ENCODE results near the gene PLEKHA1.

Gene PLEKHA1

GRCh38 chr10:122386514-122386913, 12.0 kb downstream of the PLEKHA1 start:
- Histone ChIP-seq H2BK5ac (ENCODE audit: low read length) (no peak overlapping the region), H3K4ac (ENCODE audit: low read length) (no peak overlapping the region), H3K36me3 (replicated peaks in 1 of 2; ENCODE audit: control insufficient read depth in 2 of 2, insufficient read depth in 2 of 2, low read length in 2 of 2) (peaks cover 2 to 5% of the 10 kb centered on the region in 2 donors), H4K91ac (ENCODE audit: low read depth, low read length, poor library complexity) (no peak overlapping the region), H3K4me3 (ENCODE audit: low read length in 2 of 2) (no peak overlapping the region), H2BK12ac (ENCODE audit: low read length) (no peak overlapping the region), H2BK120ac (ENCODE audit: low read depth, low read length) (no peak overlapping the region), H3K4me2 (ENCODE audit: insufficient read depth, low read length, poor library complexity, severe bottlenecking) (no peak overlapping the region), H3K27ac (replicated peaks; ENCODE audit: low read length) (no peak overlapping the region), H2BK15ac (ENCODE audit: low read length) (no peak overlapping the region), H3K9me3 (replicated peaks in 1 of 2; ENCODE audit: control insufficient read depth in 2 of 2, insufficient read depth in 1 of 2, low read depth in 1 of 2, low read length in 2 of 2) (peaks cover 0 to 6% of the 10 kb centered on the region in 2 donors), H3K27me3 (ENCODE audit: control insufficient read depth in 3 of 3, insufficient read depth in 3 of 3, low read depth in 1 of 3, low read length in 3 of 3) (no peaks in the 10 kb centered on the region), H3K79me1 (ENCODE audit: low read depth, low read length) (no peaks in the 10 kb centered on the region), H3K4me1 (ENCODE audit: control insufficient read depth in 2 of 2, insufficient read depth in 1 of 2, low read depth in 1 of 2, low read length in 2 of 2) (no peaks in the 10 kb centered on the region), H3K18ac (ENCODE audit: low read length) (no peak overlapping the region), H3K9ac (ENCODE audit: low read depth, low read length, poor library complexity) (no peak overlapping the region), H3K14ac (ENCODE audit: low read length) (no peak overlapping the region), H4K8ac (ENCODE audit: low read depth, low read length) (no peak overlapping the region), H2AFZ (ENCODE audit: low read length) (no peak overlapping the region), H2AK5ac (ENCODE audit: low read depth, low read length) (no peak overlapping the region), H3K23ac (ENCODE audit: low read depth, low read length, poor library complexity) (no peak overlapping the region)
- no CpG with 5 or more reads among the region's 2 CpGs for WGBS, 2 donors (ENCODE audit: extremely low coverage in 2 of 2, insufficient read length in 2 of 2, insufficient replicate concordance in 1 of 2)
- DNase-seq (ENCODE audit: low spot score), result no peak

GRCh38 chr10:122387572-122387971, 13.1 kb downstream of the PLEKHA1 start:
- DNase-seq (ENCODE audit: low spot score), result no peak
- H3K4me2 ChIP-seq (ENCODE audit: insufficient read depth, low read length, poor library complexity, severe bottlenecking), result no peak overlapping the region
- no peak overlapping the region for H2BK15ac ChIP-seq (ENCODE audit: low read length)
- no CpG with 5 or more reads among the region's 2 CpGs for WGBS, 2 donors (ENCODE audit: extremely low coverage in 2 of 2, insufficient read length in 2 of 2, insufficient replicate concordance in 1 of 2)
- no peak overlapping the region for H3K18ac ChIP-seq (ENCODE audit: low read length)
- H3K27me3 ChIP-seq (ENCODE audit: control insufficient read depth in 3 of 3, insufficient read depth in 3 of 3, low read depth in 1 of 3, low read length in 3 of 3), result no peaks in the 10 kb centered on the region
- H3K27ac ChIP-seq (replicated peaks; ENCODE audit: low read length), result no peak overlapping the region
- H3K79me1 ChIP-seq (ENCODE audit: low read depth, low read length), result no peaks in the 10 kb centered on the region
- H3K4ac ChIP-seq (ENCODE audit: low read length), result no peak overlapping the region
- no peak overlapping the region for H2AK5ac ChIP-seq (ENCODE audit: low read depth, low read length)
- H3K23ac ChIP-seq (ENCODE audit: low read depth, low read length, poor library complexity), result no peak overlapping the region
- H3K4me3 ChIP-seq (ENCODE audit: low read length in 2 of 2), result peak overlapping the region in 1 of 2 donors; percentile 54
- no peak overlapping the region for H2BK12ac ChIP-seq (ENCODE audit: low read length)
- H3K36me3 ChIP-seq (replicated peaks in 1 of 2; ENCODE audit: control insufficient read depth in 2 of 2, insufficient read depth in 2 of 2, low read length in 2 of 2), result peaks cover 2 to 5% of the 10 kb centered on the region in 2 donors
- no peak overlapping the region for H2AFZ ChIP-seq (ENCODE audit: low read length)
- H4K8ac ChIP-seq (ENCODE audit: low read depth, low read length), result no peak overlapping the region
- no peaks in the 10 kb centered on the region for H3K4me1 ChIP-seq (ENCODE audit: control insufficient read depth in 2 of 2, insufficient read depth in 1 of 2, low read depth in 1 of 2, low read length in 2 of 2)
- H2BK120ac ChIP-seq (ENCODE audit: low read depth, low read length), result no peak overlapping the region
- H3K9ac ChIP-seq (ENCODE audit: low read depth, low read length, poor library complexity), result no peak overlapping the region
- H4K91ac ChIP-seq (ENCODE audit: low read depth, low read length, poor library complexity), result no peak overlapping the region
- H2BK5ac ChIP-seq (ENCODE audit: low read length), result no peak overlapping the region
- H3K9me3 ChIP-seq (replicated peaks in 1 of 2; ENCODE audit: control insufficient read depth in 2 of 2, insufficient read depth in 1 of 2, low read depth in 1 of 2, low read length in 2 of 2), result peaks cover 0 to 6% of the 10 kb centered on the region in 2 donors
- H3K14ac ChIP-seq (ENCODE audit: low read length), result no peak overlapping the region

- peaks cover 0 to 6% of the 10 kb centered on the region in 2 donors for H3K9me3 ChIP-seq (replicated peaks in 1 of 2; ENCODE audit: control insufficient read depth in 2 of 2, insufficient read depth in 1 of 2, low read depth in 1 of 2, low read length in 2 of 2)
- H3K4me3 ChIP-seq (ENCODE audit: low read length in 2 of 2), result no peak overlapping the region
- H4K8ac ChIP-seq (ENCODE audit: low read depth, low read length), result no peak overlapping the region
- H2BK5ac ChIP-seq (ENCODE audit: low read length), result no peak overlapping the region
- H4K91ac ChIP-seq (ENCODE audit: low read depth, low read length, poor library complexity), result no peak overlapping the region
- no peaks in the 10 kb centered on the region for H3K4me1 ChIP-seq (ENCODE audit: control insufficient read depth in 2 of 2, insufficient read depth in 1 of 2, low read depth in 1 of 2, low read length in 2 of 2)
- H2AK5ac ChIP-seq (ENCODE audit: low read depth, low read length), result no peak overlapping the region
- H3K27me3 ChIP-seq (ENCODE audit: control insufficient read depth in 3 of 3, insufficient read depth in 3 of 3, low read depth in 1 of 3, low read length in 3 of 3), result no peaks in the 10 kb centered on the region
- H3K4me2 ChIP-seq (ENCODE audit: insufficient read depth, low read length, poor library complexity, severe bottlenecking), result no peak overlapping the region
- H3K23ac ChIP-seq (ENCODE audit: low read depth, low read length, poor library complexity), result no peak overlapping the region
- H2AFZ ChIP-seq (ENCODE audit: low read length), result no peak overlapping the region
- H3K14ac ChIP-seq (ENCODE audit: low read length), result no peak overlapping the region
- no peak overlapping the region for H3K27ac ChIP-seq (replicated peaks; ENCODE audit: low read length)
- WGBS, 2 donors (ENCODE audit: extremely low coverage in 2 of 2, insufficient read length in 2 of 2, insufficient replicate concordance in 1 of 2), result no CpG with 5 or more reads among the region's 1 CpG
- peaks cover 2 to 12% of the 10 kb centered on the region in 2 donors for H3K36me3 ChIP-seq (replicated peaks in 1 of 2; ENCODE audit: control insufficient read depth in 2 of 2, insufficient read depth in 2 of 2, low read length in 2 of 2)
- H2BK120ac ChIP-seq (ENCODE audit: low read depth, low read length), result no peak overlapping the region
- no peak overlapping the region for H2BK15ac ChIP-seq (ENCODE audit: low read length)
- H3K4ac ChIP-seq (ENCODE audit: low read length), result no peak overlapping the region
- no peak overlapping the region for H3K18ac ChIP-seq (ENCODE audit: low read length)
- no peaks in the 10 kb centered on the region for H3K79me1 ChIP-seq (ENCODE audit: low read depth, low read length)
- no peak overlapping the region for H3K9ac ChIP-seq (ENCODE audit: low read depth, low read length, poor library complexity)
- DNase-seq (ENCODE audit: low spot score), result no peak
- no peak overlapping the region for H2BK12ac ChIP-seq (ENCODE audit: low read length)
Measured at GRCh38 chr10:122388287-122388997, 13.9 kb downstream of the PLEKHA1 start.

GRCh38 chr10:122390271-122390670, 15.8 kb downstream of the PLEKHA1 start:
- H3K79me1 ChIP-seq (ENCODE audit: low read depth, low read length), result no peaks in the 10 kb centered on the region
- no peak overlapping the region for H3K4me3 ChIP-seq (ENCODE audit: low read length in 2 of 2)
- no peak overlapping the region for H2BK120ac ChIP-seq (ENCODE audit: low read depth, low read length)
- H3K9me3 ChIP-seq (replicated peaks in 1 of 2; ENCODE audit: control insufficient read depth in 2 of 2, insufficient read depth in 1 of 2, low read depth in 1 of 2, low read length in 2 of 2), result peaks cover 0 to 6% of the 10 kb centered on the region in 2 donors
- H3K23ac ChIP-seq (ENCODE audit: low read depth, low read length, poor library complexity), result no peak overlapping the region
- no peak overlapping the region for H2BK5ac ChIP-seq (ENCODE audit: low read length)
- no peak overlapping the region for H3K9ac ChIP-seq (ENCODE audit: low read depth, low read length, poor library complexity)
- no peaks in the 10 kb centered on the region for H3K27me3 ChIP-seq (ENCODE audit: control insufficient read depth in 3 of 3, insufficient read depth in 3 of 3, low read depth in 1 of 3, low read length in 3 of 3)
- H2AK5ac ChIP-seq (ENCODE audit: low read depth, low read length), result no peak overlapping the region
- no CpG with 5 or more reads among the region's 3 CpGs for WGBS, 2 donors (ENCODE audit: extremely low coverage in 2 of 2, insufficient read length in 2 of 2, insufficient replicate concordance in 1 of 2)
- H3K18ac ChIP-seq (ENCODE audit: low read length), result no peak overlapping the region
- no peaks in the 10 kb centered on the region for H3K4me1 ChIP-seq (ENCODE audit: control insufficient read depth in 2 of 2, insufficient read depth in 1 of 2, low read depth in 1 of 2, low read length in 2 of 2)
- H3K14ac ChIP-seq (ENCODE audit: low read length), result no peak overlapping the region
- no peak for DNase-seq (ENCODE audit: low spot score)
- no peak overlapping the region for H2AFZ ChIP-seq (ENCODE audit: low read length)
- H3K4ac ChIP-seq (ENCODE audit: low read length), result no peak overlapping the region
- no peak overlapping the region for H2BK12ac ChIP-seq (ENCODE audit: low read length)
- no peak overlapping the region for H2BK15ac ChIP-seq (ENCODE audit: low read length)
- no peak overlapping the region for H4K8ac ChIP-seq (ENCODE audit: low read depth, low read length)
- no peak overlapping the region for H4K91ac ChIP-seq (ENCODE audit: low read depth, low read length, poor library complexity)
- H3K36me3 ChIP-seq (replicated peaks in 1 of 2; ENCODE audit: control insufficient read depth in 2 of 2, insufficient read depth in 2 of 2, low read length in 2 of 2), result peaks cover 2 to 28% of the 10 kb centered on the region in 2 donors
- no peak overlapping the region for H3K4me2 ChIP-seq (ENCODE audit: insufficient read depth, low read length, poor library complexity, severe bottlenecking)
- no peak overlapping the region for H3K27ac ChIP-seq (replicated peaks; ENCODE audit: low read length)

Measured in neuronal stem cell (in vitro differentiated cells).